GM19351 (cell line): ENCODE data around the gene CCDC30.

Experiments
- ATAC-seq: cut with Tn5 transposase; IDR thresholded peaks from one replicate; pipeline ENCODE4 v1.9.1; 2021; ENCODE audit warnings: mild to moderate bottlenecking, moderate library complexity; ENCODE audit not compliant: unreplicated experiment

CCDC30 gene

DNA sequence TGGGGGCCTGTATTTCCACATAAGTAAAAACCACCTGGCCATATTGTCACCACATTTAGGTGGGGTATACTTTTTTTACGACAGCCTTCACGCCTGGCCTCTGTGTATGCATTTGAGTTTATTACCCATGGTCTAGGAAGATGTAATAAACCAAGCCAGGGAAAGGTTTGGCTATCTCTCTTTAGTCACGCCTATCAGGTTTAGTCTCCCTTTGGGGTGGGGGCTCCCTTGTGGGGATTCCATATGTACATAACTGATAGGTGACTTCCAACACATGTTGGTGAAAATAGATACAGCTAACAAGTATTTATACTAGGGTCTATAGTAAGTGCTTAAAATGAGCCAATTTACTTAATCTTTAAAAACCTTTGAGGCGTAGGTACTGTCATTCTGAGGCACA lies 223.3 kb downstream of the CCDC30 start:
- ATAC-seq: no peak

DNA sequence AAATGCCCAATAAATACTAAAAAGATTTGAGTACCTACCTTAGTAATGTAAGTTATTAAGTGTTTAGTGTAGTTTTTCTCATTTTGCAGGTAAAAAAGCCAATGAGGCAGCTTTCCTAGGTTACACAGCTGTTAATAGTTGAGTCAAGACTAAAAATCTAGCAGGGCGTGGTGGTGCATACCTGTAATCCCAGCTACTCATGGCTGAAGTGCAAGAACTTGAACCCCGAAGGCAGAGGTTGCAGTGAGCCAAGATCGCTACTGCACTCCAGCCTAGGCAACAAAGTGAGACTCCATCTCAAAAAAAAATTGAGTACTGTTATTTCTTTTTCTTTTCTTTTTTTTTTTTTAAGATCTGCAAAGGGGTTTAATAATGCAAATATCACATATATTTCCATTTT lies 226.8 kb downstream of the CCDC30 start:
- no peak for ATAC-seq

DNA sequence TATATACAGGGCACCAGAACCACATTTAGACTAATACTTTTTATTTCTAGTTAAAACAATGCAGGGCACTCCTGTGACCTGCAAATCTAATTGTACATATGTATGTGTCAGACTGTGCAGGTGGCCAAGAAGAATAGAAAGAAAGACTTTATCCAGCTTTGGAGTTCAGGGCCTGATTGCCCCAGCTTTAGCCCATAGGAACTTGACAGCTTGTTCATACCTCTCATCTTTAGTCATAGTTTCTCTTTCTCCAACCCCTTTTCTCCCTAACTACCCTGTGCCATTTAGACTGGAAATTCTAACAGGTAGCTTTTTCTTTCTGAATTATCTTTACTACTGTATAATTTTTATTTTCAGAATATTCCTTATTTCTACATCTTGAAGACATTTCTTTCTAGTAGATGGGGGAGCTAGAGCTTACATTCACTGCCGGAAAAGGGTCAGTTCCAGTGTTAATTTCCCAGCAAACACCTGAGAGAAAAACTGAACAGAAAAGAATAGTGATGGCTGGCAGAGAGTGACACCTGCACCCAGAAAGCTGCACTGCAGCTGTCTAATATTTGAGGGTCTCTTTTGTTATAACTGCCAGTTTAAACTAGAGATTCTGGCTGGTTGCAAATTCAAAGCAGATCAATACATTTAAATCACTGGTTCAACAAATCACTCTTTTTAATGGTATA lies 227.5 kb downstream of the CCDC30 start:
- ATAC-seq: no peak

DNA sequence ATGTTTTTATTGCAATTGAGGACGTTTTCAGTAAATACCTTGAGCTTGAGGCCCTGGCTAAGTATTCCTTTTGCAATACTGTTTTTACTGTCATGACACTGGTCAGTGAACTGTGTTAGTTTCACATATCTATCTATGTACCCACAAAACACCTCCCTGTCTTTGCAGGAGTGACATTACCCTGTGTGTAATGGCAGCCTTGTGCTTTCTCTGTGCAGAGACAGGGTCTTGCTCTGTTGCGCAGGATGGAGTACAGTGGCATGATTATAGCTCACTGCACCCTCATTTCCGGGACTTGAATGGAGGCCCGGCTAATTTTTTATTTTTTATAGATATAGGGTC lies 228.0 kb downstream of the CCDC30 start:
- ATAC-seq: no peak

DNA sequence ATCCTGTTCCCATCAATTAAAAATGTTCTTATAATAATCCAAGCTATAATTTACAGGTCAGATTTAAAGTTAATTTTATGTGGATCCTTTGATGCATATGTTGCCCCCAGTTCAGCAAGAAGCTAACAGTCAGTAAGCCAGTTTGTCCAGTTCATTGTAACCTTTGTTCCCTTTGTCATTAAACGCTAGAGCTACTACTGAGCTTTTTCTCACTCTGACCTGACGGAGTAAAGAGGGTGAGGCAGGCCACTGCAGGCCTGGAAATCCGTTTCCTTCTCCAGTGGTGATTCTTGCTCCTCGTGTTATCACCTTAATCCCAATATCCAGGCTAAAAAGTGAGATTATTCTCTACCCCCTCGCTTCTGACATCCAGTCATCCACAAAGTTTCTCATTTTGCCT lies 229.4 kb downstream of the CCDC30 start:
- ATAC-seq: no peak

DNA sequence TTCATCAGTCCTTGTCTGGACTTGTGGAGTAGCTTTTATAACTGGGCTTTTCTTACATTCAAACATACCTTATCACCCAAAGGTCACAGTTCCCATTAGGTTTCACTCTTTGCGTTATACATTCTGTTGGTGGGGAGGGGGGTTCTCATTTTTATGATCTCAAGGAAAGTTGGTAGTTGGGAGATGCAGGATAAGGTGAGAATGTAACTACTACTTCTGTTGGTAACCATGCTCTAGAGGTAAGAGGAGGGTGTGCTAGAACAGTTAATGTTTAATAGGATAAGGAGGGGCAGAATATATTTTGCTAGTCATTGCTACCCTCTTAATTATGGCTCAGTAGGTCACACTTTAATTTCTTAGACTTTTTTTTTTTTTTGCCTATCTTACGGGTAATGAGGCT lies 229.8 kb downstream of the CCDC30 start:
- ATAC-seq: no peak

DNA sequence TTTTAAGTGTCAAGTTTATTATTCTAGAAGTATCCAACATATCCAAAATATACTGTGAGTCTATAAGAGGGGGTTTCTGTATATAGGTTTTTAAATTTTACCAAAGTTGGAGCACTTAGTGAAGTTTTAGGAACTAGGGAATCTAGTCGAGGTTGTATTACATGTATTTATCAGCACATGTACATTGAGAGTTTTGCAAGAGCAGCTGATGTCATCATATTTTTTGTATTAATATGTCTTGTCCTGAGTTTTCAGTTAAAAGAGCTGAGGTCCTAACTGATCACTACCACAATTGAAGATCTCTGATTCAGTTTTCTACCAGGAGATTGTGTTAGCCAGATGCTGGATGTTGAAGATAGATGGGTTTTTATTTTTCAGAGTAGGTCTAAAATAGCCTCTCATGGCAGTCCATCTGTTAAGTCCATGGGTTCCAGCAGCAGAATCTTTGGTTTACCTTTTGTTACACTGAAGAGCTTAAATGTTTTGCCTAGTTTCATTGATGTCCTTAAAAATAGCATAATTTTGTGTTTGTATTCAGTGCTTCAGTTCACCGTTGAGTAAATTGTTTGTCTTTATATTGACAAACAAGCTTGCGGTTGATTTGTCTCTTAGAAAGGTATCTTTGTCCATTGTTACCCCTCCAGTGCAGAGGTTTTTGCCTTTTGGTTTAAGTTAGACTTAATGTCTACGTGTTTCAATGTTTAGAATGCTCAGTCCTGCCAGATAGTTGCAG lies 235.2 kb downstream of the CCDC30 start:
- ATAC-seq: no peak

DNA sequence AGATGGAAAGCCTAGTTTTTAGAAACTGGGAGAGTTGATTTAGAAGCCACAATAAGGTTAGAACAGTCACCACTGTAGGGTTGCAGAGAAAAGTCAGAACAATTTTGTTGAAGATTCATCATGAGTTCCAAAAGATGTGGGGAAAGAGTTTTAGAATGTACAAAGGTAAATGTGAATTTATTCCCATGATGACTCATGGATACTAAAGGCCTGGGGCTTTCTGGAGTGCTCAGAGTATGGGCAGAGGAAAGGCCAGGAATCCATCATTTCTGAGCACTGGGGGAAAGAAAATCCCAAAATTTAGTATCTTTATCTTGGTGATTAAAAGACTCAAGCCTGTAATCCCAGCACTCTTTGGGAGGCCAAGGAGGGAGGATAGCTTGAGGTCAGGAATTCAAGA lies 236.9 kb downstream of the CCDC30 start:
- no peak for ATAC-seq

DNA sequence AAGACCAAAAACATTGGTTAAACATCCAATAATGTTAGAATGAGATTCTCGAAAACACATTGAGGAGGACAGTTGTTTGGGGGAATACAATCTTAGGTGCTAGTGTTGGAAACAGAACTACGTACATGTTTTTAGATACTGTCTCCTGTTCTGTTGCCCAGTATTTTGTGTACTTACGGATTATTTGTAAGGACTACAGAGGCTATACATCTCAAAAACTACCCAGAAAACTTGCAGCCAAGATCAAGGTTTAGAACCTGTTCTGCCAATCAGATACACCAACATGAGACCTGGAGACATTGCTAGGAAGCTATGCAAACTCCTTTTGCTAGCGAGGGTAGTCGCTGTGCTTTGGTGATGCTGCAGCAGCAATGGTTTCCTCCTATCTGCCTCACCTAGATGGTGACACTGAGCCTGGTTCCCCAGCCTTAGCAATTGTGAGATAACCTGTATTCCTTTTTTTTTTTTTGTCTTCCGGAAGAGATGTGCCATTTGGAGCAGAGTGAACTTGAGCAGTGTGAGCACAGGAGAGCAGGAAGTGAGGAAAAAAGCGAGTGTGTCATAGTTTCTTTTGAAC lies 240.9 kb downstream of the CCDC30 start:
- ATAC-seq: no peak
